ENCODE measurements around the gene ATP2B2.

ATP2B2 gene

DNA sequence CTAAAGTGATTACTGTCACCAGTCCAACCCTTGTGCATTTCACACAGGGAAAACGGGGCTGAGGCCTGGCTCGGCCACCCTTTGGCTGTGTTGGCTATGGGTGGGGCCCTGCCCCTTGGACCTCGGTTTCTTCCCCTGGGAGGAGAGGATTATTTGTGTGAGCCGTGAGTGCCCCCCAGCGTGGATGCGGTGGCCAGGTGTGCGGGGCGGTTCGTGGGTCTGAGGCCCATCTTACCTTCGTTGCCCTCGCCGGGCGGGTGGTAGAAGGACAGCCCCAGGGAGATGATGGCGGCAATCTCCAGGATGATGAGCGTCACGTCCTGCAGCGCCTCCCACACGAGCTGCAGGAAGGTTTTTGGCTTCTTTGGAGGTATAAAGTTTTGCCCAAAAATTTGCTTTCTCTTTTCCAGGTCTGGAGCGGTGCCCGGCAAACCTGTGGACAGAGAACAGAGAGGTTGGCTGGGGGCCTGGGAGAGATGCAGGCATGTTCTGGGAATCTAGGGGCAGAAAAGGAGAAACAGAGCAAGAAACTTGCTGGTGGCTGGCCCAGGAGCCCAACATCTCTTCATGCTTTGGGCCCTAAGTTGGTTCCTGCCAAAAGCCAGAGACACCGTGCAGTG lies 94.9 kb downstream of the ATP2B2 start:
- H3K27me3 ChIP-seq (ENCODE audit: insufficient read depth, insufficient read length) = no peaks in the 10 kb centered on the region
- H3K4me1 ChIP-seq (ENCODE audit: insufficient read depth, insufficient read length) = peaks cover 6% of the 10 kb centered on the region
- no peaks in the 10 kb centered on the region for H3K9me3 ChIP-seq (ENCODE audit: insufficient read depth, low read length)
- TF ChIP-seq ZNF274 (IDR thresholded peaks at IDR 0.05; ENCODE audit: low read depth, low read length) = no peak
- no peak for TF ChIP-seq SUZ12 (IDR thresholded peaks at IDR 0.05; ENCODE audit: extremely low read depth, insufficient read depth, insufficient read length)
- TF ChIP-seq YY1 (IDR thresholded peaks at IDR 0.05; ENCODE audit: insufficient read depth, insufficient read length) = no peak
- no peak for DNase-seq (ENCODE audit: low read depth, low spot score)
- no peak overlapping the region for H3K9ac ChIP-seq (ENCODE audit: insufficient read length, low read depth)
- H3K4me3 ChIP-seq (ENCODE audit: insufficient read length, low read depth) = no peak overlapping the region
- H3K36me3 ChIP-seq (ENCODE audit: insufficient read depth, insufficient read length, low read length) = no peaks in the 10 kb centered on the region

GRCh38 chr3:10408680-10409079 lies 96.7 kb downstream of the ATP2B2 start:
- Histone ChIP-seq H3K36me3 (ENCODE audit: insufficient read depth, insufficient read length, low read length) (no peaks in the 10 kb centered on the region), H3K9ac (ENCODE audit: insufficient read length, low read depth) (no peak overlapping the region), H3K4me1 (ENCODE audit: insufficient read depth, insufficient read length) (peaks cover 3% of the 10 kb centered on the region), H3K4me3 (ENCODE audit: insufficient read length, low read depth) (no peak overlapping the region), H3K9me3 (ENCODE audit: insufficient read depth, low read length) (no peaks in the 10 kb centered on the region), H3K27me3 (ENCODE audit: insufficient read depth, insufficient read length) (no peaks in the 10 kb centered on the region)
- TF ChIP-seq ZNF274 (IDR thresholded peaks at IDR 0.05; ENCODE audit: low read depth, low read length) = no peak
- TF ChIP-seq SUZ12 (IDR thresholded peaks at IDR 0.05; ENCODE audit: extremely low read depth, insufficient read depth, insufficient read length) = no peak
- no peak for TF ChIP-seq YY1 (IDR thresholded peaks at IDR 0.05; ENCODE audit: insufficient read depth, insufficient read length)
- no peak for DNase-seq (ENCODE audit: low read depth, low spot score)

- Histone ChIP-seq H3K9ac (ENCODE audit: insufficient read length, low read depth) (no peak overlapping the region), H3K27me3 (ENCODE audit: insufficient read depth, insufficient read length) (no peaks in the 10 kb centered on the region), H3K4me1 (ENCODE audit: insufficient read depth, insufficient read length) (peaks cover 2% of the 10 kb centered on the region), H3K4me3 (ENCODE audit: insufficient read length, low read depth) (no peak overlapping the region), H3K36me3 (ENCODE audit: insufficient read depth, insufficient read length, low read length) (no peaks in the 10 kb centered on the region), H3K9me3 (ENCODE audit: insufficient read depth, low read length) (no peaks in the 10 kb centered on the region)
- TF ChIP-seq ZNF274 (IDR thresholded peaks at IDR 0.05; ENCODE audit: low read depth, low read length) = no peak
- TF ChIP-seq YY1 (IDR thresholded peaks at IDR 0.05; ENCODE audit: insufficient read depth, insufficient read length) = no peak
- TF ChIP-seq SUZ12 (IDR thresholded peaks at IDR 0.05; ENCODE audit: extremely low read depth, insufficient read depth, insufficient read length) = no peak
- no peak for DNase-seq (ENCODE audit: low read depth, low spot score)
These were observed 98.0 kb downstream of the ATP2B2 start for GRCh38 chr3:10407361-10407760.

- H3K4me1 ChIP-seq (ENCODE audit: insufficient read depth, insufficient read length) = no peaks in the 10 kb centered on the region
- no peak for TF ChIP-seq ZNF274 (IDR thresholded peaks at IDR 0.05; ENCODE audit: low read depth, low read length)
- no peak for TF ChIP-seq YY1 (IDR thresholded peaks at IDR 0.05; ENCODE audit: insufficient read depth, insufficient read length)
- no peak for TF ChIP-seq SUZ12 (IDR thresholded peaks at IDR 0.05; ENCODE audit: extremely low read depth, insufficient read depth, insufficient read length)
- H3K4me3 ChIP-seq (ENCODE audit: insufficient read length, low read depth) = no peak overlapping the region
- no peaks in the 10 kb centered on the region for H3K36me3 ChIP-seq (ENCODE audit: insufficient read depth, insufficient read length, low read length)
- H3K9me3 ChIP-seq (ENCODE audit: insufficient read depth, low read length) = no peaks in the 10 kb centered on the region
- no peak for DNase-seq (ENCODE audit: low read depth, low spot score)
- no peak overlapping the region for H3K9ac ChIP-seq (ENCODE audit: insufficient read length, low read depth)
- no peaks in the 10 kb centered on the region for H3K27me3 ChIP-seq (ENCODE audit: insufficient read depth, insufficient read length)
These were observed 99.0 kb downstream of the ATP2B2 start for GRCh38 chr3:10406414-10406813.

GRCh38 chr3:10405816-10406215 lies 99.6 kb downstream of the ATP2B2 start:
- no peaks in the 10 kb centered on the region for H3K27me3 ChIP-seq (ENCODE audit: insufficient read depth, insufficient read length)
- no peaks in the 10 kb centered on the region for H3K4me1 ChIP-seq (ENCODE audit: insufficient read depth, insufficient read length)
- no peaks in the 10 kb centered on the region for H3K9me3 ChIP-seq (ENCODE audit: insufficient read depth, low read length)
- H3K9ac ChIP-seq (ENCODE audit: insufficient read length, low read depth) = no peak overlapping the region
- no peak for DNase-seq (ENCODE audit: low read depth, low spot score)
- no peak overlapping the region for H3K4me3 ChIP-seq (ENCODE audit: insufficient read length, low read depth)
- no peaks in the 10 kb centered on the region for H3K36me3 ChIP-seq (ENCODE audit: insufficient read depth, insufficient read length, low read length)
- no peak for TF ChIP-seq SUZ12 (IDR thresholded peaks at IDR 0.05; ENCODE audit: extremely low read depth, insufficient read depth, insufficient read length)
- TF ChIP-seq YY1 (IDR thresholded peaks at IDR 0.05; ENCODE audit: insufficient read depth, insufficient read length) = no peak
- no peak for TF ChIP-seq ZNF274 (IDR thresholded peaks at IDR 0.05; ENCODE audit: low read depth, low read length)

- no peak overlapping the region for H3K9ac ChIP-seq (ENCODE audit: insufficient read length, low read depth)
- no peak overlapping the region for H3K4me3 ChIP-seq (ENCODE audit: insufficient read length, low read depth)
- no peaks in the 10 kb centered on the region for H3K36me3 ChIP-seq (ENCODE audit: insufficient read depth, insufficient read length, low read length)
- no peaks in the 10 kb centered on the region for H3K4me1 ChIP-seq (ENCODE audit: insufficient read depth, insufficient read length)
- TF ChIP-seq YY1 (IDR thresholded peaks at IDR 0.05; ENCODE audit: insufficient read depth, insufficient read length) (no peak), ZNF274 (IDR thresholded peaks at IDR 0.05; ENCODE audit: low read depth, low read length) (no peak), SUZ12 (IDR thresholded peaks at IDR 0.05; ENCODE audit: extremely low read depth, insufficient read depth, insufficient read length) (no peak)
- no peaks in the 10 kb centered on the region for H3K27me3 ChIP-seq (ENCODE audit: insufficient read depth, insufficient read length)
- no peaks in the 10 kb centered on the region for H3K9me3 ChIP-seq (ENCODE audit: insufficient read depth, low read length)
- DNase-seq (ENCODE audit: low read depth, low spot score) = no peak
These were observed 100.5 kb downstream of the ATP2B2 start for GRCh38 chr3:10404876-10405275.

DNA sequence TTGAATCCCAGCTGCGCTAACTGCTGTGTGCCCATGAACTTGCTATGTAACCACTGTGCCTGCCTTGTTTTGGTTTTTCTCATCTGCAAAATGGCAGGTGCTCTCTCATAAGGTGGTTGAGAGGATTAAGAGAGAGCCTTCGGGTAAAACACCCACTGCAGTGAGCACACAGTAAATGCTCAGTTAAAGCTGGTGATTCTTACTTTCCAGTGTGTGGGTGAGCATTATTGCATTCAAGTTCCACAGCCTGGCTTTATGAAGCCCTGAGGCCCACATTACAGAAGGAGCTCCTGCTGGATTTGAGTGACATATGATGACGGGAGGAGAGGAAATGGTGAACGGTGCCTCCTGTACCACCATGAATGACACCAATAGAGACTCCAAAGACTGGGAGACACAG lies 101.0 kb downstream of the ATP2B2 start:
- DNase-seq (ENCODE audit: low read depth, low spot score) = no peak
- Histone ChIP-seq H3K9ac (ENCODE audit: insufficient read length, low read depth) (no peak overlapping the region), H3K4me3 (ENCODE audit: insufficient read length, low read depth) (no peak overlapping the region), H3K9me3 (ENCODE audit: insufficient read depth, low read length) (no peaks in the 10 kb centered on the region), H3K36me3 (ENCODE audit: insufficient read depth, insufficient read length, low read length) (no peaks in the 10 kb centered on the region), H3K27me3 (ENCODE audit: insufficient read depth, insufficient read length) (no peaks in the 10 kb centered on the region), H3K4me1 (ENCODE audit: insufficient read depth, insufficient read length) (no peaks in the 10 kb centered on the region)
- TF ChIP-seq ZNF274 (IDR thresholded peaks at IDR 0.05; ENCODE audit: low read depth, low read length) (no peak), YY1 (IDR thresholded peaks at IDR 0.05; ENCODE audit: insufficient read depth, insufficient read length) (no peak), SUZ12 (IDR thresholded peaks at IDR 0.05; ENCODE audit: extremely low read depth, insufficient read depth, insufficient read length) (no peak)
